ENCODE results near the gene STK32C. TPM values are rescaled to one million over a fixed set of nuclear protein-coding genes. Genes with fewer than 3 reads are reported as not detected.

Gene STK32C
- total and polyA plus RNA-seq, 8 donors = 3.3 to 13.2 (median 5.2) TPM

DNA sequence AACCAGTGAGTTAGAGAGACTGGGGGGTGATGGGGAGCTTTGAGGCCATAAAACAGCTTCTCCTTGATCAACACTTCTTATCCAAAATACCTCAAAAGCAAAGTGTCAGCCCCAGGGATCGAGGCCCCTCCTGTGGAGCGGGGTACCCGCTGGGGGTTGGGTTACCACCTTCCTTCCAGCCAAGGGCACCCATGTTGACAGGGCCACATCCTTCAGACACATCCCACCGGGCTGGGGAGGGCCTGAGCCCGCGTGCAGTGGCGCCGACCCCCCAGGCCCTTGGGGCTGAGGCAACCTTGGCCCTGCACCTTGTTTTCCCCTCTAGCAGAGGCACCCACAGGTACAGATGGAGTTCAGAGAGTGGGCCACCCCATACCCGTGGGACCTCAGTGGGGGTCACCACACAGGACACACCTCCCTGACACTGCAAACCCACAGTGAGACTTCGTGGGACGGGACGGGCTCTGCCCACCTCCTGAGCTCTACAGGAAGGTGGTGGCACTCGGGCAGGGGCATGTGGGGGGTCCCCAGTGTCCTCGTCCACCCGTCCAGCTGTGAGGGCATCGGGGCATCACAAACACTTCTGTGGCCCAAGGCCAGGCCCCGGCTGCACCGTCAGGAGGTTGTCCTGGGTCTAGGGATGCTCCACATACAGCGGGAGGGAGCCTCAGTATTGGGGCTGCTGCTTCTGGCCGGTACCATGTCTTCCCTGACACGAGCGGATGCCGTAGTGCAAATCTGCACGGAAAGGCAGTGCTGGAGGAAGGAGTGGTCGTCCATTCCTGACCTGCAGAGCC, 110.3 kb downstream of the STK32C start:
- Histone ChIP-seq H3K27ac (no peak overlapping the region), H3K4me1 (no peaks in the 10 kb centered on the region), H3K9me3 (no peaks in the 10 kb centered on the region), H3K27me3 (no peaks in the 10 kb centered on the region), H3K36me3 (no peaks in the 10 kb centered on the region), H3K4me3 (no peak overlapping the region)
- TF ChIP-seq, protein P1, sequence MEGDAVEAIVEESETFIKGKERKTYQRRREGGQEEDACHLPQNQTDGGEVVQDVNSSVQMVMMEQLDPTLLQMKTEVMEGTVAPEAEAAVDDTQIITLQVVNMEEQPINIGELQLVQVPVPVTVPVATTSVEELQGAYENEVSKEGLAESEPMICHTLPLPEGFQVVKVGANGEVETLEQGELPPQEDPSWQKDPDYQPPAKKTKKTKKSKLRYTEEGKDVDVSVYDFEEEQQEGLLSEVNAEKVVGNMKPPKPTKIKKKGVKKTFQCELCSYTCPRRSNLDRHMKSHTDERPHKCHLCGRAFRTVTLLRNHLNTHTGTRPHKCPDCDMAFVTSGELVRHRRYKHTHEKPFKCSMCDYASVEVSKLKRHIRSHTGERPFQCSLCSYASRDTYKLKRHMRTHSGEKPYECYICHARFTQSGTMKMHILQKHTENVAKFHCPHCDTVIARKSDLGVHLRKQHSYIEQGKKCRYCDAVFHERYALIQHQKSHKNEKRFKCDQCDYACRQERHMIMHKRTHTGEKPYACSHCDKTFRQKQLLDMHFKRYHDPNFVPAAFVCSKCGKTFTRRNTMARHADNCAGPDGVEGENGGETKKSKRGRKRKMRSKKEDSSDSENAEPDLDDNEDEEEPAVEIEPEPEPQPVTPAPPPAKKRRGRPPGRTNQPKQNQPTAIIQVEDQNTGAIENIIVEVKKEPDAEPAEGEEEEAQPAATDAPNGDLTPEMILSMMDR (IDR thresholded peaks at IDR 0.05) = no peak
- no peak for ATAC-seq
- 59 to 68% methylated on average over 25 of the region's 25 CpGs for WGBS, 2 donors
- no peak for DNase-seq
- intact Hi-C loops (cut with DNase I) = no loop called here
- FAIRE-seq = no peak

DNA sequence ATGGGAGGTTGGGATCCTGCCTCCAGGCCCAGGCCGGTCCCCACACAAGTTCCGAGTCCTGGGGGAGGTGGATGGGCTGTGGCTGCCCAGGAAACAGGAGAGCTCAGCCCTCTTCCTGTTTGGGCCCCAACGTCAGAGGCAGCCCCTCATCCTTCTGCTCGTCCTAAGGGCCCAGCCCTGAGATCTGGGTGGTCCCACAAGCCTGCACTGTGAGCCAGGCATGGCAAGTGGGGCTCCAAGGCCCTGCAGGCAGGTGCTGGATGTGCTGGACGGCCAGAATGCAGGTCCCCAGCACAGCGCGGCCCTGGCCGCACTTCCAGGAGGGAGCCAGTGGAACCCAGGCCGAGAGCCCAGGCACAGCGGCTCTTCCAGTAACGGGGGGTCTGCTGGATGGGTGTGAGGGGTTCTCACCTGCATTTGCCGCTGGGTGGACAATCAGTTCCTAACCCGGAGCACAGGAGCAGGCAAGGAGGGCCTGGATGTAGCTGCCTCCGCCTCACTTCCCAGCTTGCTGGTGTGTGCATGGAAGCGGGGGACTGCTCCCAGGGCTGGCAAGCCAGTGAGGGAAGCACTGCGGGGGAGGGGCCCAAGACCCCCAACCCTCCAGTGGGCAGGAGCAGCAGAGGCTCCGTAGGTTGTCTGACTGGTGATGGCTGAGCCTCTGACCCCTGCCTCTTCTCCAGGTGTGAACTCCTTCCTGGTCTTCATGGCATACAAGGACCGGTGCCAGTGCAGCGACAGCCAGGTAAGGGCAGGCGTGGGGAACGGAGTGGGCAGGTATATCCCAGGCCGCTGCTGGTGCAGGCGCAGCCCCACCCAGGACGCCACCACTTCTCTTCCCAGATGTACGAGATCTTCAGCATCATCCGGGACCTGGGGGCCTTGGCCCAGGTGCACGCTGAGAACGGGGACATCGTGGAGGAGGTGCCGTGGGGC, 111.3 kb downstream of the STK32C start:
- TF ChIP-seq, protein P1 (IDR thresholded peaks at IDR 0.05) = no peak
- no peaks in the 10 kb centered on the region for H3K27me3 ChIP-seq
- peak in 2 of 6 donors; percentile 16 to 57 for DNase-seq
- H3K4me1 ChIP-seq = no peaks in the 10 kb centered on the region
- intact Hi-C loops (cut with DNase I) = no loop called here
- no peak overlapping the region for H3K27ac ChIP-seq
- no peak overlapping the region for H3K4me3 ChIP-seq
- no peaks in the 10 kb centered on the region for H3K9me3 ChIP-seq
- no peak for ATAC-seq
- H3K36me3 ChIP-seq = no peaks in the 10 kb centered on the region
- WGBS, 2 donors = 74 to 85% methylated on average over 30 of the region's 30 CpGs
- no peak for FAIRE-seq

DNA sequence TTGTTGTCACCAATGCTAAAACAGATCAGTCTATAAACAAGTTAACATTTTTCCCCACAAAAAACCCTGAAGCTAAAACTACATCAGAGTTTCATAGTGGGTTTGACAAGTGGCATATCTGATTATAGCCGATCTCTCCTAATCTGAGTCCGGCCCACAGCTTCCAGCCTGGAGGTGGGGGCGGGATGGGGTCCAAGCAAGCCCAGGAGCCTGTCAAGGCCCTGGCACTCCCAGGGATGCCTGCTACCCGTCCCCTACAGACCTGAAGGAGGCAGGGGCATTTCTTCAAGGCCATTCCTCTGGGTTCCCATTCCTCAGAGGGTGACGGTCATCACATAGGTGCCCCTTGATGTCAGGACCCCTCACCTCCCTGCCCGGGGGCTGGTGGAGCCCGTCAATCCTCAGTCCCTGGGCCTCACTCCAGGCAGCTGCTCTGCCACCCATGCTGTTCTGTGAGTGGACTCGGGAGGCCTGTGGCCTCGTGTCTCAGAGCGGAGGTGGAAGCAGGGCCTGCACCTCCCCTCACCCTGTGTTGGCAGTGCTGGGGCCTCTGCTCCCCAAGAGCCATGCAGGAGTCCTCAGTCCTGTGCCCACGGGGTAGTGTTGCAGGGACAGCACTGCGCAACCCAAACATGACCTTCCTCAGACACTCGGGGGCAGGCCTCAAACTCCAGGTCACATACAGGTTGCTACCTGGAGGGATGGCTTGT, 112.2 kb downstream of the STK32C start:
- intact Hi-C loops (cut with DNase I) = no loop called here
- H3K27ac ChIP-seq = no peak overlapping the region
- H3K4me3 ChIP-seq = no peak overlapping the region
- DNase-seq (no peak), ATAC-seq (no peak), FAIRE-seq (no peak)
- no peaks in the 10 kb centered on the region for H3K4me1 ChIP-seq
- no peaks in the 10 kb centered on the region for H3K36me3 ChIP-seq
- no peaks in the 10 kb centered on the region for H3K27me3 ChIP-seq
- TF ChIP-seq, protein P1 (IDR thresholded peaks at IDR 0.05) = no peak
- WGBS, 2 donors = 76 to 84% methylated on average over 13 of the region's 13 CpGs
- no peaks in the 10 kb centered on the region for H3K9me3 ChIP-seq

DNA sequence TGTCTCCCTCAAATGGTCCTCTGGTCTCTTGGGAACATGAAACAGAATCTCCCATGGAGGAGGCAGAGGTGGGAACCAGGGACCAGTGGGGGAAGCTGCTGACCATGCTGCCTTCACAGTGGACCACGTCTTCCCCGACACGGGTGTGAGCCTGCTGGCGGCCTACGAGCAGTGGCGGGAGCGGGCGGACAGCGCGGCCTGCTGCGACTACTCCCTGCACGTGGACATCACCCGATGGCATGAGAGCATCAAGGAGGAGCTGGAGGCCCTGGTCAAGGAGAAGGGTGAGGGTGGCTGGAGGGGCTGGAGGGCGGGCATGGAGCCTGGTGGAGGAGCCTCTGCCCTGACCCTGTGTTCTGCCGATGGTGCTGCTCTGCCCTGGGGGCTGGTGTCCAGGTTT, 113.0 kb downstream of the STK32C start:
- Histone ChIP-seq H3K9me3 (no peaks in the 10 kb centered on the region), H3K27me3 (no peaks in the 10 kb centered on the region), H3K36me3 (no peaks in the 10 kb centered on the region), H3K27ac (no peak overlapping the region), H3K4me3 (no peak overlapping the region), H3K4me1 (no peaks in the 10 kb centered on the region)
- TF ChIP-seq, protein P1 (IDR thresholded peaks at IDR 0.05) = no peak
- FAIRE-seq (no peak), DNase-seq (no peak), ATAC-seq (no peak)
- intact Hi-C loops (cut with DNase I) = no loop called here
- WGBS, 2 donors = 90% methylated on average over 15 of the region's 15 CpGs

All from pancreas (tissue), 10 donors.